Kidney (tissue), 14 donors: ENCODE measurements around the gene LTBR. TPM values are rescaled to one million over a fixed set of nuclear protein-coding genes. Genes with fewer than 3 reads are reported as not detected.
A peak's percentile ranks its signal among the peaks of the same experiment; 100 is the strongest.

Experiments
- DNase-seq, 5 donors: peaks; one replicate each; pipeline ENCODE4 v3.0.0-alpha.2; 2013 to 2020
- FAIRE-seq: peaks from 2 replicates; lab custom pipeline; 2012; peaks lifted over from hg19 to GRCh38; lab: Jason Lieb, UNC
- H3K27ac ChIP-seq, 2 donors: one replicate each; pipeline ENCODE4 v1.7.0; 2013; ENCODE audit warnings: low read depth in 2 of 2, low read length in 2 of 2, inconsistent platforms in 1 of 2
- H3K27me3 ChIP-seq: one replicate; pipeline ENCODE4 v1.7.1; 2013; ENCODE audit warnings: low read length, inconsistent platforms; ENCODE audit not compliant: control insufficient read depth, insufficient read depth
- H3K36me3 ChIP-seq, 3 donors: one replicate each; pipeline versions ENCODE4 v1.7.0 to v1.7.1; 2013; ENCODE audit warnings: low read length in 3 of 3, control low read depth in 1 of 3, inconsistent platforms in 1 of 3; ENCODE audit not compliant: insufficient read depth in 3 of 3, control insufficient read depth in 2 of 3
- H3K4me1 ChIP-seq, 3 donors: one replicate each; pipeline versions ENCODE4 v1.7.0 to v1.7.1; 2013; ENCODE audit warnings: low read length in 3 of 3, inconsistent platforms in 1 of 3, low read depth in 1 of 3; ENCODE audit not compliant: control insufficient read depth in 2 of 3, insufficient read depth in 2 of 3
- H3K4me3 ChIP-seq, 3 donors: one replicate each; pipeline versions ENCODE4 v1.7.0 to v1.8.1; 2013; ENCODE audit warnings: low read length in 3 of 3, control low read depth in 1 of 3, inconsistent platforms in 1 of 3
- H3K9ac ChIP-seq, 3 donors: one replicate each; pipeline versions ENCODE4 v1.7.0 to v1.7.1; 2013; ENCODE audit warnings: low read length in 3 of 3, control low read depth in 1 of 3, inconsistent platforms in 1 of 3
- H3K9me3 ChIP-seq, 3 donors: one replicate each; pipeline versions ENCODE4 v1.7.0 to v1.7.1; 2013; ENCODE audit warnings: low read length in 3 of 3, control low read depth in 1 of 3, inconsistent platforms in 1 of 3; ENCODE audit not compliant: control insufficient read depth in 2 of 3, insufficient read depth in 1 of 3
- intact Hi-C: fragments of 100-400 bp; cut with DNase I; formaldehyde crosslinking; loops from one replicate; pipeline ENCODE4 v1.11.1; 2022
- polyA plus RNA-seq: library from polyadenylated mRNA; stranded (reverse); fragments of 350-450 nt; fragmentation: Illumina TruSeq; extraction: RNeasy Lipid Tissue Mini Kit (QIAGEN cat#74804); gene quantifications from one replicate; pipeline ENCODE4 v1.2.3, GENCODE V29; 2014; ENCODE audit warnings: low read depth, low replicate concordance; ENCODE audit not compliant: insufficient read depth
- total RNA-seq: library from RNA; stranded (reverse); fragmentation: NEBNext Ultra II Directional; extraction: Animal tissue kit (Norgen Biotek cat#: 25700); gene quantifications from one replicate; pipeline ENCODE4 v1.2.1, GENCODE V29; 2021
- TF ChIP-seq, protein P1 (sequence below): IDR thresholded peaks from 3 replicates; pipeline ENCODE4 v1.5.1; 2012; ENCODE audit warnings: mild to moderate bottlenecking, moderate library complexity, borderline replicate concordance; ENCODE audit not compliant: insufficient read depth; ENCODE audit errors: extremely low read depth
- donor health status: control.
- donor health status: control.
- donor health status: control.
- donor health status: control.
- donor health status: control.
- donor health status: DM: yes; HTN: yes; CAD: no.
- donor health status: Normal renal cell carcinoma (clear cell type).

Gene LTBR
- total and polyA plus RNA-seq, 2 donors from 2014 or later = 77.8 to 114 TPM

DNA sequence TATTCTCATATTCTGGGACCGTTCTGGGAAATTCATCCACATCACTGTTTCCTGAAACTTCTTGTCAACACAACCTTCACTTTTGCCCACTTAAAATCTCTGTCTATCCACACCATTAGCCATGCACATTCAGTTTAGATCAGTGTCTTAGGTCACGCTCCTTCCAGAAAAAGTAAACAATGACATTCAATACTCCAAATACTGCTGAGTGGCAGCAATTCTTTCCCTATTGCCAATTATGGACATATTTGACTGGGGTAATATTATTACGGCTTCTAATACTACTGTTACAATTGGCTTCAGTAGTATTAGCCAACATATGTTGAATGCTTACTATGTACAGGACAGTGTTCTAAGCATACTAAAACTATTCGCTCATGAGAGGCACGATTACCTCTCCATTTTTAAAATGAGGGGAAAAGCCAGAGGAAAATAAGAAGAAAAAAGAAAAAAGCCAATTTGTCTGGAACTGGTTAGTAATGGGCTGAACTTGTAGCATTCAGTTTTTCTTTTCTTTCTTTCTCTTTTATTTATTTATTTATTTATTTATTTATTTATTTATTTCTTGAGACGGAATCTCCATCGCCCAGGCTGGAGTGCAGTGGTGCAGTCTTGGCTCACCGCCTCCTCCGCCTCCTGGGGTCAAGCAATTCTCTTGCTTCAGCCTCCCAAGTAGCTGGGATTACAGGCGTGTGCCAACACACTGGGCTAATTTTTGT is 23.4 kb downstream of the LTBR start:
- FAIRE-seq = no peak
- Histone ChIP-seq H3K4me1 (no peaks in the 10 kb centered on the region), H3K27ac (no peak overlapping the region), H3K9ac (no peak overlapping the region), H3K4me3 (no peak overlapping the region), H3K27me3 (no peaks in the 10 kb centered on the region), H3K36me3 (no peaks in the 10 kb centered on the region), H3K9me3 (no peaks in the 10 kb centered on the region)
- TF ChIP-seq, protein P1, sequence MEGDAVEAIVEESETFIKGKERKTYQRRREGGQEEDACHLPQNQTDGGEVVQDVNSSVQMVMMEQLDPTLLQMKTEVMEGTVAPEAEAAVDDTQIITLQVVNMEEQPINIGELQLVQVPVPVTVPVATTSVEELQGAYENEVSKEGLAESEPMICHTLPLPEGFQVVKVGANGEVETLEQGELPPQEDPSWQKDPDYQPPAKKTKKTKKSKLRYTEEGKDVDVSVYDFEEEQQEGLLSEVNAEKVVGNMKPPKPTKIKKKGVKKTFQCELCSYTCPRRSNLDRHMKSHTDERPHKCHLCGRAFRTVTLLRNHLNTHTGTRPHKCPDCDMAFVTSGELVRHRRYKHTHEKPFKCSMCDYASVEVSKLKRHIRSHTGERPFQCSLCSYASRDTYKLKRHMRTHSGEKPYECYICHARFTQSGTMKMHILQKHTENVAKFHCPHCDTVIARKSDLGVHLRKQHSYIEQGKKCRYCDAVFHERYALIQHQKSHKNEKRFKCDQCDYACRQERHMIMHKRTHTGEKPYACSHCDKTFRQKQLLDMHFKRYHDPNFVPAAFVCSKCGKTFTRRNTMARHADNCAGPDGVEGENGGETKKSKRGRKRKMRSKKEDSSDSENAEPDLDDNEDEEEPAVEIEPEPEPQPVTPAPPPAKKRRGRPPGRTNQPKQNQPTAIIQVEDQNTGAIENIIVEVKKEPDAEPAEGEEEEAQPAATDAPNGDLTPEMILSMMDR = no peak
- intact Hi-C loops = no loop called here
- peak in 1 of 5 donors; percentile 42 for DNase-seq

DNA sequence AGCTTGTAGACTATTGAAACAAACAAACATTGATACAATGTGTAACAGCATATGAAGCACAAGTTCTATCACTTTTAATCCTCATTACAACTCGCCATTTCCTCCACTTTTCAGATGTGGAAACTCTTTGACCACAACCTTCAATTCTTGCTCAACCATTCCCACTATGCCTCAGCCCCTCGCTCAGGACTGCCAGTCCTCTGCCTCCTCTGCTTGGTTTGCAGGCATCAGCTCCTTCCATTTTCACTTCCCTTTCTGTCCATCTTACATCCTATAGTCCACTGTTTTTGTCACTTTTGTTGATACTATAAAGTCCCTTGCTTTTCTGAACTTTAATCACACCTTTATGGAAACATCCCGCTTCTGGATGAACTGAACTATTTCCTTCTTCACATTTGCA is 32.6 kb downstream of the LTBR start:
- FAIRE-seq = no peak
- TF ChIP-seq, protein P1 = no peak
- no peaks in the 10 kb centered on the region for H3K4me1 ChIP-seq
- H3K27ac ChIP-seq = no peak overlapping the region
- H3K4me3 ChIP-seq = no peak overlapping the region
- no peak overlapping the region for H3K9ac ChIP-seq
- H3K36me3 ChIP-seq = peaks cover 0 to 2% (median 0%) of the 10 kb centered on the region in 3 donors
- H3K9me3 ChIP-seq = no peaks in the 10 kb centered on the region
- intact Hi-C loops = loop anchor here (10.0 kb wide), 1 partner anchor 48 kb away; no protein-coding TSS in a partner anchor
- no peaks in the 10 kb centered on the region for H3K27me3 ChIP-seq
- no peak for DNase-seq

DNA sequence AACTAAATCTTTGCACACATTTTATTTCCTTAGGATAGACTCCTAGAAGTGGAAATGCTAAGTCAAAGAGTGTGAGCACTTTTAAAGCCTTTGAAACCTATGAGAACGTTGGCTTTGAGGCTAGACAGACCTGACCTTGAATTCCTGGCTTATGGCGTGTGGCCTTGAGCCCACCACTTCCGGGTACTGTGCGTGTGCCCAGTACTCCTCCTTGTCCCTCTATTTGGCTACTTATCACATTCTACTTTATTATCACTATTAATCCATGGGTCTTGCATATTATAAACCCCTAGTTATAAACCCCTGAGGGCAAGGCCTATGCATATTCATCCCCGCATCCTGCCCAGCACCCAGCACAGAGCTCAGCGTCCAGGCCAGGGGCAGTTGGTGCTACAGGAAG is 34.8 kb downstream of the LTBR start:
- FAIRE-seq (no peak), DNase-seq (no peak)

More for the DNA sequence above, 34.8 kb downstream of the LTBR start:
- H3K9me3 ChIP-seq = no peaks in the 10 kb centered on the region
- TF ChIP-seq, protein P1 = no peak
- no peak overlapping the region for H3K27ac ChIP-seq
- intact Hi-C loops = loop anchor here (10.0 kb wide), 1 partner anchor 46 kb away; no protein-coding TSS in a partner anchor
- peaks cover 0 to 2% (median 0%) of the 10 kb centered on the region in 3 donors for H3K36me3 ChIP-seq
- H3K27me3 ChIP-seq = no peaks in the 10 kb centered on the region
- peaks cover 0 to 2% (median 1%) of the 10 kb centered on the region in 3 donors for H3K4me1 ChIP-seq
- no peak overlapping the region for H3K9ac ChIP-seq
- no peak overlapping the region for H3K4me3 ChIP-seq
